Neural progenitor cell (in vitro differentiated cells): Measurements from ENCODE around the gene GDF10. TPM values are rescaled to one million over a fixed set of nuclear protein-coding genes. Genes with fewer than 3 reads are reported as not detected.

Experiments used
- DNase-seq: peaks from one replicate; pipeline ENCODE4 v3.0.0-alpha.2; 2016; ENCODE audit warnings: low spot score
- H2AFZ ChIP-seq: fragments of 200-600 bp; sonication (generic); replicated peaks from 2 replicates; pipeline ENCODE4 v1.6.1; 2016; ENCODE audit warnings: antibody characterized with exemption
- H3F3A ChIP-seq: fragments of 200-600 bp; sonication (generic); 2 replicates; pipeline ENCODE4 v1.6.1; 2016; ENCODE audit warnings: antibody characterized with exemption, low read depth
- H3K27ac ChIP-seq: fragments of 200-600 bp; sonication (generic); 2 replicates; pipeline ENCODE4 v1.5.1; 2016; ENCODE audit warnings: mild to moderate bottlenecking
- H3K27me3 ChIP-seq: fragments of 200-600 bp; sonication (generic); 2 replicates; pipeline ENCODE4 v1.6.1; 2016; ENCODE audit warnings: mild to moderate bottlenecking, moderate library complexity
- H3K36me3 ChIP-seq: fragments of 200-600 bp; sonication (generic); 2 replicates; pipeline ENCODE4 v1.5.1; 2016
- H3K4me1 ChIP-seq: fragments of 200-600 bp; sonication (generic); 2 replicates; pipeline ENCODE4 v1.6.1; 2016; ENCODE audit warnings: mixed run types
- H3K4me2 ChIP-seq: fragments of 200-600 bp; sonication (generic); 2 replicates; pipeline ENCODE4 v1.6.1; 2016
- H3K4me3 ChIP-seq: fragments of 200-600 bp; sonication (generic); 2 replicates; pipeline ENCODE4 v1.5.1; 2016
- H3K79me2 ChIP-seq: fragments of 200-600 bp; sonication (generic); 2 replicates; pipeline ENCODE4 v1.6.1; 2016; ENCODE audit warnings: low read depth
- H3K9ac ChIP-seq: fragments of 200-600 bp; sonication (generic); 2 replicates; pipeline ENCODE4 v1.6.1; 2016
- H3K9me3 ChIP-seq: fragments of 200-600 bp; sonication (generic); 2 replicates; pipeline ENCODE4 v1.5.1; 2016; ENCODE audit warnings: low read depth
- H4K20me1 ChIP-seq: fragments of 200-600 bp; sonication (generic); 2 replicates; pipeline ENCODE4 v1.6.1; 2016; ENCODE audit warnings: low read depth
- H3K27ac Mint-ChIP-seq: 3 replicates; pipeline ENCODE4 v1.8.0; 2021; ENCODE audit warnings: mixed read lengths
- H3K27me3 Mint-ChIP-seq: 2 replicates; pipeline ENCODE4 v1.8.0; 2022; ENCODE audit warnings: low read depth, mild to moderate bottlenecking, inconsistent platforms, moderate library complexity, mixed read lengths; ENCODE audit not compliant: insufficient read depth
- H3K36me3 Mint-ChIP-seq: 3 replicates; pipeline ENCODE4 v1.8.0; 2021; ENCODE audit warnings: mixed read lengths
- H3K4me1 Mint-ChIP-seq: 3 replicates; pipeline ENCODE4 v1.8.0; 2021; ENCODE audit warnings: mixed read lengths
- H3K4me3 Mint-ChIP-seq: 3 replicates; pipeline ENCODE4 v1.8.0; 2021; ENCODE audit warnings: mild to moderate bottlenecking, moderate library complexity, mixed read lengths
- H3K9me3 Mint-ChIP-seq: 3 replicates; pipeline ENCODE4 v1.8.0; 2020; ENCODE audit warnings: mixed read lengths
- EZH2 ChIP-seq: fragments of 200-600 bp; sonication (generic); IDR thresholded peaks from 2 replicates; pipeline ENCODE4 v1.6.1; 2017; ENCODE audit warnings: antibody characterized with exemption, mild to moderate bottlenecking, moderate library complexity
- EZH2phosphoT487 ChIP-seq: fragments of 200-600 bp; sonication (generic); IDR thresholded peaks from 2 replicates; pipeline ENCODE4 v1.6.1; 2017; ENCODE audit warnings: antibody characterized with exemption
- total RNA-seq: library from RNA; depleted of rRNA; stranded (reverse); fragments of >200 nt; gene quantifications from 2 replicates; pipeline ENCODE4 v1.2.3, GENCODE V29; 2015; ENCODE audit warnings: low replicate concordance
- TF ChIP-seq, protein P1 (sequence below): fragments of 200-600 bp; sonication (generic); IDR thresholded peaks from 2 replicates; pipeline ENCODE4 v1.5.1; 2017; ENCODE audit warnings: antibody characterized with exemption, mild to moderate bottlenecking

Gene GDF10
- total RNA-seq, 1 donor from 2014 or later: 0.28 TPM

DNA sequence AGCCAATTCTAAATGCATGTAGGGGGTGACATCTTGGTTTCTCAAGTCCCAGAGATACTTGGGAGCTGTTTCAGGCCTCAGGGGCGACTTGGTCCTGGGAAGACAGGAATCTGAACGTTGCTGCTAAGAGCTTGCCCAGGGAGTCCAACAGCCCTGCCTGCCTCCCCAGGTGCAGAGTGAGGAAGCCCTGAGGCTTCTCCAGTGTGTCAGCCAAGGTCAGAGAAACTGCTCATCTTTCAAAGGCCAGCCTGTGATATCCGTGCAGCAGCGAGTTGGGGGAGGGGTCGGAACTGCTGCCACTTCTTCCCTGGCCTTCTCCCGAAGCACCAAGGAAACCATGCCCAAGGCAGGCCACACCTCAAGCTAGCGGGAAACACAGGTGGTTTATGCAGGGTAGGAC lies 32.0 kb downstream of the GDF10 start:
- Mint-ChIP-seq H3K4me3 (no peak overlapping the region), H3K4me1 (peaks cover 9% of the 10 kb centered on the region)

DNA sequence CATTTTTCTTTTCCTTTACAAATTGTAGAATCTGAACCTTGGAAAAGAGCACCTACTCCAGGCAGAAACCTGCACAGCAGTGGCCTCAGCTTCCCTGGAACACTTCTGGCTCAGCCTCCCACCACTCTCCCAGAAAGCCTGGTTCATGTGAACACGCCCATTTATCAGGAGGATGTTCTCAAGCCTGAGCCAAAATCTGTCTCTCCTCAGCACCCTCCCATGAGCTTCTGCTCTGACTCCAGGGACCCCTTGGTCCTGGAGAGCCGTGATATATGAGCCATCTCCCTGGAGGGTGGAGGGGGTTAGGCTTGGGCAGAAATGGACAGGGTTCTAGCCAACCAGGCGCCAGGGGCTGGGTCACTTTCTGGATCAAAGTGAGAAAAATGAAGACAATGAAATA lies 32.4 kb downstream of the GDF10 start:
- H3K27me3 ChIP-seq: no peaks in the 10 kb centered on the region
- Mint-ChIP-seq H3K4me1 (peaks cover 11% of the 10 kb centered on the region), H3K27ac (no peak overlapping the region), H3K36me3 (no peaks in the 10 kb centered on the region), H3K4me3 (no peak overlapping the region), H3K9me3 (peaks cover 3% of the 10 kb centered on the region), H3K27me3 (peaks cover 14% of the 10 kb centered on the region)
- H3K36me3 ChIP-seq: no peaks in the 10 kb centered on the region
- H3K4me1 ChIP-seq: no peaks in the 10 kb centered on the region
- H3K27ac ChIP-seq: no peak overlapping the region
- no peaks in the 10 kb centered on the region for H3K79me2 ChIP-seq
- TF ChIP-seq EZH2 (no peak), EZH2phosphoT487 (no peak)
- TF ChIP-seq, protein P1, sequence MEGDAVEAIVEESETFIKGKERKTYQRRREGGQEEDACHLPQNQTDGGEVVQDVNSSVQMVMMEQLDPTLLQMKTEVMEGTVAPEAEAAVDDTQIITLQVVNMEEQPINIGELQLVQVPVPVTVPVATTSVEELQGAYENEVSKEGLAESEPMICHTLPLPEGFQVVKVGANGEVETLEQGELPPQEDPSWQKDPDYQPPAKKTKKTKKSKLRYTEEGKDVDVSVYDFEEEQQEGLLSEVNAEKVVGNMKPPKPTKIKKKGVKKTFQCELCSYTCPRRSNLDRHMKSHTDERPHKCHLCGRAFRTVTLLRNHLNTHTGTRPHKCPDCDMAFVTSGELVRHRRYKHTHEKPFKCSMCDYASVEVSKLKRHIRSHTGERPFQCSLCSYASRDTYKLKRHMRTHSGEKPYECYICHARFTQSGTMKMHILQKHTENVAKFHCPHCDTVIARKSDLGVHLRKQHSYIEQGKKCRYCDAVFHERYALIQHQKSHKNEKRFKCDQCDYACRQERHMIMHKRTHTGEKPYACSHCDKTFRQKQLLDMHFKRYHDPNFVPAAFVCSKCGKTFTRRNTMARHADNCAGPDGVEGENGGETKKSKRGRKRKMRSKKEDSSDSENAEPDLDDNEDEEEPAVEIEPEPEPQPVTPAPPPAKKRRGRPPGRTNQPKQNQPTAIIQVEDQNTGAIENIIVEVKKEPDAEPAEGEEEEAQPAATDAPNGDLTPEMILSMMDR: no peak
- no peak overlapping the region for H2AFZ ChIP-seq
- H3K9ac ChIP-seq: no peak overlapping the region
- no peak overlapping the region for H3K4me2 ChIP-seq
- H3K4me3 ChIP-seq: no peak overlapping the region
- no peaks in the 10 kb centered on the region for H4K20me1 ChIP-seq
- no peaks in the 10 kb centered on the region for H3F3A ChIP-seq
- DNase-seq: no peak
- no peaks in the 10 kb centered on the region for H3K9me3 ChIP-seq

More for the DNA sequence above, 32.0 kb downstream of the GDF10 start:
- H2AFZ ChIP-seq: no peak overlapping the region
- H3K36me3 Mint-ChIP-seq: no peaks in the 10 kb centered on the region
- no peak overlapping the region for H3K27ac ChIP-seq
- no peak overlapping the region for H3K9ac ChIP-seq
- no peak overlapping the region for H3K4me3 ChIP-seq
- no peak overlapping the region for H3K4me2 ChIP-seq
- H3K27me3 ChIP-seq: no peaks in the 10 kb centered on the region
- H3K27me3 Mint-ChIP-seq: peaks cover 14% of the 10 kb centered on the region
- H3K79me2 ChIP-seq: no peaks in the 10 kb centered on the region
- no peaks in the 10 kb centered on the region for H3F3A ChIP-seq
- H3K4me1 ChIP-seq: no peaks in the 10 kb centered on the region
- TF ChIP-seq EZH2 (no peak), EZH2phosphoT487 (no peak)
- no peaks in the 10 kb centered on the region for H3K9me3 ChIP-seq
- H3K36me3 ChIP-seq: no peaks in the 10 kb centered on the region
- H3K9me3 Mint-ChIP-seq: peaks cover 3% of the 10 kb centered on the region
- H4K20me1 ChIP-seq: no peaks in the 10 kb centered on the region
- DNase-seq: no peak
- H3K27ac Mint-ChIP-seq: no peak overlapping the region

DNA sequence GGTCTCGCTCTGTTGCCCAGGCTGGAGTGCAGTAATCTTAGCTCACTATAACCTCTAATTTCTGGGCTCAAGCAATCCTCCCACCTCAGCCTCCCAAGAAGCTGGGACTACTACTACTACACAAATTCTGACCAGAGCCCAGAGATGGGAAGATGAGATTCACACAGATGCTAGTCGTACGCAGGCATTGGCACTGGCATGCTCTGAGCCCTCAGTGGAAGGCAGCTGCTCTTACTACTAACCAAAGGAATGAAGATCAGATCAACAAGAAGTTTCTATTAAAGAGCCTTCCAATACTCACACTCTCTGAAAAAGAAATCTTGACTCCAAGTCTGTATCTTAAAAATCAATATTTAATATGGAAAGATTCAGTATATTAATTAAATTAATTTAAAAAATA lies 32.9 kb downstream of the GDF10 start:
- H3K4me1 Mint-ChIP-seq: peaks cover 11% of the 10 kb centered on the region
- H3K9me3 ChIP-seq: no peaks in the 10 kb centered on the region
- H3K4me2 ChIP-seq: no peak overlapping the region
- peaks cover 3% of the 10 kb centered on the region for H3K9me3 Mint-ChIP-seq
- H3K4me1 ChIP-seq: no peaks in the 10 kb centered on the region
- H3K36me3 ChIP-seq: no peaks in the 10 kb centered on the region
- TF ChIP-seq, protein P1: no peak
- TF ChIP-seq EZH2phosphoT487 (no peak), EZH2 (no peak)
- no peak overlapping the region for H3K27ac Mint-ChIP-seq
- H3K27me3 Mint-ChIP-seq: peaks cover 11% of the 10 kb centered on the region
- no peaks in the 10 kb centered on the region for H4K20me1 ChIP-seq
- H3K4me3 ChIP-seq: no peak overlapping the region
- no peak overlapping the region for H3K9ac ChIP-seq
- H3K27me3 ChIP-seq: no peaks in the 10 kb centered on the region
- H3F3A ChIP-seq: no peaks in the 10 kb centered on the region
- no peak overlapping the region for H3K4me3 Mint-ChIP-seq
- H2AFZ ChIP-seq: no peak overlapping the region
- no peaks in the 10 kb centered on the region for H3K36me3 Mint-ChIP-seq
- DNase-seq: no peak
- no peaks in the 10 kb centered on the region for H3K79me2 ChIP-seq
- H3K27ac ChIP-seq: no peak overlapping the region

DNA sequence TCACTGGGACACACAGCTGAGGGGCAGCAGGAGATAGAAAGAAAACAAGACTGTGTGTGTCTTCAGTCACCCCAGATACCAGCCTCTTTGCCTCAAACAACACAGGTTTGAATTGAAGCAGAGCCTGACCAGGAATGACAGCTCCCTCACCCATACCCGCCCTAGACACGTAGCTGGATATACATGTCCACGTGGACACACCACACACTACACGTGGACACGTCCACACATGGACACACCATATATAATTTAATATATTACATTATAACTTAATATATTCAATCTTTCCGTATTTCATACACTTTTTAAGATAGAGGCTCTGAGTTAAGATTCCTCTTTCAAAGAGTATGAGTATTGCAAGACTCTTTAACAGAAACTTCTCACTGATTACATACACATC lies 33.5 kb downstream of the GDF10 start:
- H3K27me3 ChIP-seq: no peaks in the 10 kb centered on the region
- H3K4me3 ChIP-seq: no peak overlapping the region
- no peak overlapping the region for H2AFZ ChIP-seq
- peaks cover under 1% of the 10 kb centered on the region for H3K9me3 Mint-ChIP-seq
- no peak overlapping the region for H3K27ac Mint-ChIP-seq
- H3K27ac ChIP-seq: no peak overlapping the region
- H3K36me3 Mint-ChIP-seq: no peaks in the 10 kb centered on the region
- no peaks in the 10 kb centered on the region for H3F3A ChIP-seq
- no peak overlapping the region for H3K9ac ChIP-seq
- no peaks in the 10 kb centered on the region for H3K4me1 ChIP-seq
- H3K27me3 Mint-ChIP-seq: peaks cover 10% of the 10 kb centered on the region
- H3K36me3 ChIP-seq: no peaks in the 10 kb centered on the region
- TF ChIP-seq EZH2 (no peak), EZH2phosphoT487 (no peak)
- TF ChIP-seq, protein P1: no peak
- no peak overlapping the region for H3K4me3 Mint-ChIP-seq
- no peaks in the 10 kb centered on the region for H3K79me2 ChIP-seq
- no peak for DNase-seq
- no peaks in the 10 kb centered on the region for H4K20me1 ChIP-seq
- peaks cover 11% of the 10 kb centered on the region for H3K4me1 Mint-ChIP-seq
- no peaks in the 10 kb centered on the region for H3K9me3 ChIP-seq
- no peak overlapping the region for H3K4me2 ChIP-seq
